PC-9 (cell line): ENCODE data around the gene CSPG5. TPM values are rescaled to one million over a fixed set of nuclear protein-coding genes. Genes with fewer than 3 reads are reported as not detected.

Experiments used
- BruUV-seq: library from RNA; stranded (reverse); fragments of 400-500 nt; replicated peaks from 2 replicates; lab custom pipeline; 2021; lab: Mats Ljungman, UMichigan
- CTCF ChIA-PET: fragments of 300-600 bp; sonication (Branson Sonifier 250); formaldehyde crosslinking; loops from one replicate; lab custom pipeline; 2022; ENCODE audit warnings: antibody characterized with exemption; lab: Charles Lee
- POLR2A ChIA-PET: fragments of 300-600 bp; sonication (Branson Sonifier 250); formaldehyde crosslinking; loops from one replicate; lab custom pipeline; 2022; ENCODE audit warnings: antibody characterized with exemption; ENCODE audit not compliant: unreplicated experiment; lab: Charles Lee
- DNase-seq, 2 experiments: peaks; one replicate each; pipeline versions ENCODE4 v3.0.0 to v3.0.0-alpha.2; 2015 to 2022; ENCODE audit warnings: mixed read lengths in 1 of 2
- H2AFZ ChIP-seq: fragments of 200-600 bp; sonication (generic); 2 replicates; pipeline ENCODE4 v1.8.1; 2017; ENCODE audit warnings: antibody characterized with exemption
- H3F3A ChIP-seq: fragments of 200-600 bp; sonication (generic); 2 replicates; pipeline ENCODE4 v1.8.1; 2017; ENCODE audit warnings: antibody characterized with exemption, mild to moderate bottlenecking, low read depth; ENCODE audit not compliant: insufficient read depth
- H3K27ac ChIP-seq: fragments of 200-600 bp; sonication (generic); 2 replicates; pipeline ENCODE4 v1.6.1; 2016; ENCODE audit warnings: mixed run types
- H3K27me3 ChIP-seq: fragments of 200-600 bp; sonication (generic); 2 replicates; pipeline ENCODE4 v1.6.1; 2016; ENCODE audit warnings: low read depth, mixed run types; ENCODE audit not compliant: insufficient read depth
- H3K36me3 ChIP-seq: fragments of 200-600 bp; sonication (generic); 2 replicates; pipeline ENCODE4 v1.6.1; 2016; ENCODE audit warnings: low read depth, mixed run types
- H3K4me1 ChIP-seq: fragments of 200-600 bp; sonication (generic); replicated peaks from 2 replicates; pipeline ENCODE4 v1.6.1; 2016; ENCODE audit warnings: mixed run types; ENCODE audit not compliant: insufficient read depth
- H3K4me2 ChIP-seq: fragments of 200-600 bp; sonication (generic); 2 replicates; pipeline ENCODE4 v1.6.1; 2017; ENCODE audit warnings: mixed run types
- H3K4me3 ChIP-seq: fragments of 200-600 bp; sonication (generic); 2 replicates; pipeline ENCODE4 v1.6.1; 2016; ENCODE audit warnings: mixed run types
- H3K79me2 ChIP-seq: fragments of 200-600 bp; sonication (generic); 2 replicates; pipeline ENCODE4 v1.6.1; 2017; ENCODE audit warnings: low read depth, mixed run types
- H3K9me2 ChIP-seq: fragments of 200-600 bp; sonication (generic); 2 replicates; pipeline ENCODE4 v1.8.1; 2017; ENCODE audit warnings: mild to moderate bottlenecking; ENCODE audit not compliant: insufficient read depth
- H3K9me3 ChIP-seq: fragments of 200-600 bp; sonication (generic); 2 replicates; pipeline ENCODE4 v1.8.1; 2016; ENCODE audit warnings: low read depth; ENCODE audit not compliant: insufficient read depth
- H4K20me1 ChIP-seq: fragments of 200-600 bp; sonication (generic); 2 replicates; pipeline ENCODE4 v1.8.1; 2017; ENCODE audit not compliant: insufficient read depth
- EZH2 ChIP-seq: fragments of 200-600 bp; sonication (generic); IDR thresholded peaks from 2 replicates; pipeline ENCODE4 v1.8.0; 2017; ENCODE audit warnings: antibody characterized with exemption, low read depth
- intact Hi-C: fragments of 100-400 bp; cut with micrococcal nuclease; formaldehyde crosslinking; loops from one replicate; pipeline ENCODE4 v1.10.0; 2022; ENCODE audit not compliant: unreplicated experiment
- total RNA-seq: library from RNA; stranded (reverse); gene quantifications from 2 replicates; pipeline ENCODE4 v1.2.3, GENCODE V29; 2021
- TF ChIP-seq, protein P1 (sequence below): fragments of 200-600 bp; sonication (generic); conservative IDR thresholded peaks from 2 replicates; pipeline ENCODE4 v1.6.1; 2017; ENCODE audit warnings: mixed run types, antibody characterized with exemption, mild to moderate bottlenecking, moderate library complexity

CSPG5 gene
- total RNA-seq, 1 experiment from 2014 or later, result 1.8 TPM

- DNase-seq, result no peak
- H3K4me3 ChIP-seq, result no peak overlapping the region
- TF ChIP-seq EZH2, result no peak
- TF ChIP-seq, protein P1, sequence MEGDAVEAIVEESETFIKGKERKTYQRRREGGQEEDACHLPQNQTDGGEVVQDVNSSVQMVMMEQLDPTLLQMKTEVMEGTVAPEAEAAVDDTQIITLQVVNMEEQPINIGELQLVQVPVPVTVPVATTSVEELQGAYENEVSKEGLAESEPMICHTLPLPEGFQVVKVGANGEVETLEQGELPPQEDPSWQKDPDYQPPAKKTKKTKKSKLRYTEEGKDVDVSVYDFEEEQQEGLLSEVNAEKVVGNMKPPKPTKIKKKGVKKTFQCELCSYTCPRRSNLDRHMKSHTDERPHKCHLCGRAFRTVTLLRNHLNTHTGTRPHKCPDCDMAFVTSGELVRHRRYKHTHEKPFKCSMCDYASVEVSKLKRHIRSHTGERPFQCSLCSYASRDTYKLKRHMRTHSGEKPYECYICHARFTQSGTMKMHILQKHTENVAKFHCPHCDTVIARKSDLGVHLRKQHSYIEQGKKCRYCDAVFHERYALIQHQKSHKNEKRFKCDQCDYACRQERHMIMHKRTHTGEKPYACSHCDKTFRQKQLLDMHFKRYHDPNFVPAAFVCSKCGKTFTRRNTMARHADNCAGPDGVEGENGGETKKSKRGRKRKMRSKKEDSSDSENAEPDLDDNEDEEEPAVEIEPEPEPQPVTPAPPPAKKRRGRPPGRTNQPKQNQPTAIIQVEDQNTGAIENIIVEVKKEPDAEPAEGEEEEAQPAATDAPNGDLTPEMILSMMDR, result no peak
- peaks cover 9% of the 10 kb centered on the region for H3F3A ChIP-seq
- H3K27ac ChIP-seq, result no peak overlapping the region
- H3K4me2 ChIP-seq, result no peak overlapping the region
- H2AFZ ChIP-seq, result no peak overlapping the region
- no peaks in the 10 kb centered on the region for H3K36me3 ChIP-seq
- H3K9me2 ChIP-seq, result no peaks in the 10 kb centered on the region
- H3K9me3 ChIP-seq, result no peaks in the 10 kb centered on the region
- POLR2A ChIA-PET, result no interaction called here
- CTCF ChIA-PET, result no interaction called here
- no TSS peak for BruUV-seq
- no peaks in the 10 kb centered on the region for H3K27me3 ChIP-seq
- intact Hi-C loops, result no loop called here
- no peaks in the 10 kb centered on the region for H3K79me2 ChIP-seq
- no peaks in the 10 kb centered on the region for H3K4me1 ChIP-seq
- no peaks in the 10 kb centered on the region for H4K20me1 ChIP-seq
Observed at GRCh38 chr3:47579875-47580274, 1.2 kb upstream of the CSPG5 start.

DNA sequence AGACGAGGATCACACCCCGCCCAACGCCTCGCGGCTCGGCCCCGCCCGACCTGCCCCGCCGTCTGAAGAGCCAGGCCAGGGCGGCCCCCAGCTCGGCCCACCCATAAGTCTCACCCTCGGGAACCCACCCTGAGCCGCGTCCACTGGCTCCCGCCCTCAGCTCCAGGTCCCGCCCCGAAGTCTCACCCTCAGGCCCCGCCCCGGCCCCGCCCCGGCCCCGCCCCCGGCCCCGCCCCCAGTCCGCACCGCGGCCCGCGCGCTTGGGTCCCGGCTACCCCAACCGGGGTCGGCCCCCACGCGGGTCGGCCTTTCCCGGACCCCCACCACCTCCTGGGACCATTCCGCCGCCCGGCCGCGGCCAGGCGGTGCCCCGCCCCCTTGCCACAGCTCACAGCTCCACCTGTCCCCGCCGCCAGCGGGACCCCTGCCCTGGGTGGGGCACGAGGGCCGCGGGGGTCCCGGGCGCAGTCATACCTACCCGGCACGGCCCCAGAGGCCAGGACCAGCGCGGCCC is 489 bp downstream of the CSPG5 start:
- H4K20me1 ChIP-seq, result no peaks in the 10 kb centered on the region
- H3K9me3 ChIP-seq, result no peaks in the 10 kb centered on the region
- H3F3A ChIP-seq, result peaks cover 9% of the 10 kb centered on the region
- H2AFZ ChIP-seq, result no peak overlapping the region
- H3K9me2 ChIP-seq, result no peaks in the 10 kb centered on the region
- H3K79me2 ChIP-seq, result no peaks in the 10 kb centered on the region
- ChIA-PET CTCF (interaction anchor here (0.5 to 1.0 kb wide), 3 partner anchors 10 to 311 kb away, joined by 4 to 6 read pairs (median 4); no protein-coding TSS in a partner anchor), POLR2A (interaction anchor here (0.6 kb wide), 1 partner anchor 374 kb away, joined by 3 read pairs; no protein-coding TSS in a partner anchor)
- H3K27ac ChIP-seq, result no peak overlapping the region
- no peaks in the 10 kb centered on the region for H3K4me1 ChIP-seq
- intact Hi-C loops, result no loop called here
- no peaks in the 10 kb centered on the region for H3K36me3 ChIP-seq
- peak overlapping the region; percentile 67 for H3K4me2 ChIP-seq
- TF ChIP-seq EZH2, result no peak
- TF ChIP-seq, protein P1, result no peak
- peaks cover 4% of the 10 kb centered on the region; the same call in 1 of the 2 replicates for H3K27me3 ChIP-seq
- peak overlapping the region; percentile 54; the same call in 1 of the 2 replicates for H3K4me3 ChIP-seq
- DNase-seq, result peak in 1 of 2 experiments; percentile 15
- no TSS peak for BruUV-seq

GRCh38 chr3:47577583-47578118 is 1.0 kb downstream of the CSPG5 start:
- no peaks in the 10 kb centered on the region for H3K79me2 ChIP-seq
- no peak for DNase-seq
- H3F3A ChIP-seq, result peaks cover 9% of the 10 kb centered on the region
- no peaks in the 10 kb centered on the region for H3K4me1 ChIP-seq
- CTCF ChIA-PET, result interaction anchor here (0.5 to 1.0 kb wide), 3 partner anchors 11 to 217 kb away, joined by 4 to 9 read pairs (median 6); no protein-coding TSS in a partner anchor
- no peaks in the 10 kb centered on the region for H3K36me3 ChIP-seq
- TF ChIP-seq, protein P1, result no peak
- TF ChIP-seq EZH2, result no peak
- no peaks in the 10 kb centered on the region for H3K9me2 ChIP-seq
- no peak overlapping the region; the same call in 1 of the 2 replicates for H3K4me3 ChIP-seq
- BruUV-seq, result no TSS peak
- POLR2A ChIA-PET, result interaction anchor here (0.6 kb wide), 2 partner anchors 373 to 1930 kb away, joined by 3 to 11 read pairs; no protein-coding TSS in a partner anchor
- H2AFZ ChIP-seq, result no peak overlapping the region
- peak overlapping the region; percentile 67 for H3K4me2 ChIP-seq
- H3K27me3 ChIP-seq, result peaks cover 4% of the 10 kb centered on the region; the same call in 1 of the 2 replicates
- intact Hi-C loops, result no loop called here
- no peaks in the 10 kb centered on the region for H4K20me1 ChIP-seq
- no peaks in the 10 kb centered on the region for H3K9me3 ChIP-seq
- no peak overlapping the region for H3K27ac ChIP-seq
